Activated CD4-positive, CD25-positive, alpha-beta regulatory T cell treated with anti-CD3 and anti-CD28 coated beads, Interleukin-2, amount 50 U/mL, for 72 hours (primary cell): Measurements from ENCODE around the gene SAPCD1.
"Not testable (repeated sequence)": the region's sequence is repeated elsewhere in the genome, so short reads cannot be mapped to it uniquely, and the experiment has no call there.

Experiments used
- DNase-seq: peaks from one replicate; pipeline ENCODE4 v3.0.0; 2021

The SAPCD1 gene

GRCh38 chr6:31806470-31807272, 44.2 kb downstream of the SAPCD1 start, which contains the start of gene LSM2:
LSM2 (minus strand) TSS chr6:31806966; CDS start chr6:31806757, 209 bp downstream.
- DNase-seq = peak; percentile 97

- DNase-seq = not testable (repeated sequence)
These were observed 46.1 kb downstream of the SAPCD1 start for GRCh38 chr6:31808599-31808998.

- DNase-seq = no peak
These were observed 49.2 kb downstream of the SAPCD1 start for GRCh38 chr6:31811645-31812044.

- no peak for DNase-seq
These were observed 51.0 kb downstream of the SAPCD1 start for GRCh38 chr6:31813465-31813849.
